GM12878 (cell line): ENCODE measurements around the gene KLF7.

ENCODE experiments used
- CHD2 ChIP-seq: IDR thresholded peaks from 2 replicates; pipeline ENCODE4 v1.6.1; 2011; ENCODE audit warnings: low read depth, low read length, improper control_type of control experiment, borderline replicate concordance
- CTCF ChIP-seq, 3 experiments: IDR thresholded peaks in 2 of 3; conservative IDR thresholded peaks in 1 of 3; 2 replicates each; pipeline ENCODE4 v1.5.1; 2011; ENCODE audit warnings: low read depth in 3 of 3, low read length in 3 of 3, mild to moderate bottlenecking in 3 of 3, control low read depth in 2 of 3, moderate library complexity in 2 of 3, inconsistent platforms in 1 of 3, mixed read lengths in 1 of 3; ENCODE audit not compliant: control insufficient read depth in 2 of 3, insufficient read depth in 1 of 3; ENCODE audit errors: extremely low read depth in 1 of 3
- EED ChIP-seq: sonication (generic); IDR thresholded peaks from 2 replicates; pipeline ENCODE4 v1.6.1; 2016; ENCODE audit warnings: antibody characterized with exemption, low read depth
- ESRRA ChIP-seq: IDR thresholded peaks from 2 replicates; pipeline ENCODE4 v1.6.1; 2012; ENCODE audit warnings: mild to moderate bottlenecking, low read length, improper control_type of control experiment
- MYC ChIP-seq: IDR thresholded peaks from 2 replicates; pipeline ENCODE4 v1.6.1; 2011; ENCODE audit warnings: mild to moderate bottlenecking, low read length, moderate library complexity, inconsistent platforms; ENCODE audit not compliant: insufficient read depth, insufficient replicate concordance, insufficient read length, severe bottlenecking
- RFX5 ChIP-seq: IDR thresholded peaks from 2 replicates; pipeline ENCODE4 v1.6.1; 2011; ENCODE audit warnings: low read depth, low read length, improper control_type of control experiment
- ZNF207 ChIP-seq: fragments of 450-650 bp; IDR thresholded peaks from 2 replicates; pipeline ENCODE4 v1.6.1; 2014; ENCODE audit warnings: antibody characterized with exemption, mild to moderate bottlenecking, borderline replicate concordance

- TF ChIP-seq CHD2 = no peak
- TF ChIP-seq MYC = no peak
- TF ChIP-seq ZNF207 = no peak
- TF ChIP-seq EED = no peak
- TF ChIP-seq RFX5 = no peak
- TF ChIP-seq CTCF (IDR thresholded peaks at IDR 0.05 in 2 of 3, conservative IDR thresholded peaks at IDR 0.05 in 1 of 3; ENCODE audit: control insufficient read depth in 2 of 3, extremely low read depth in 1 of 3, insufficient read depth in 1 of 3, low read depth in 3 of 3, low read length in 3 of 3) = no peak
- no peak for TF ChIP-seq ESRRA
Measured at GRCh38 chr2:207048416-207048815, 117.3 kb downstream of the KLF7 start.
